ENCODE results near the gene ANKRD62.
"Not testable (repeated sequence)": the region's sequence is repeated elsewhere in the genome, so short reads cannot be mapped to it uniquely, and the experiment has no call there.

Gene ANKRD62

DNA sequence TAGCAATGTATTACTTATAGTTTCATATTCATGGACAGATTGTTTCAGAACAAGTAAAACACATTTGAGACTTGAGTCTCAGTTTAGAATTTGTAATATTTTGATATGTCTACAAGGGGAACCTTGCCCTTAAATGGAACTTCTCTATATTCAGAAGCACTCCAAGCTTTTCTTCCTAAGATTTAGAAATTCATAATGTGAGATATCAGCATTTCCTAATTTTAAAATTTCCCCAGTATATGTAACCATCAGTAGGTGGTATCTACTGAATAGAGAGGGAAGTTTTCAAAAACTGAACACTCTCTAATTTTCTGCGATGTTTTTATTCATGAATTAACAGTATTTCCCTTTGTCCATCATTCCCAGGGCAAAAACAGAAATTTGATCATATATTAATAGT is 7.6 kb downstream of the ANKRD62 start:
- DNase-seq: no peak

DNA sequence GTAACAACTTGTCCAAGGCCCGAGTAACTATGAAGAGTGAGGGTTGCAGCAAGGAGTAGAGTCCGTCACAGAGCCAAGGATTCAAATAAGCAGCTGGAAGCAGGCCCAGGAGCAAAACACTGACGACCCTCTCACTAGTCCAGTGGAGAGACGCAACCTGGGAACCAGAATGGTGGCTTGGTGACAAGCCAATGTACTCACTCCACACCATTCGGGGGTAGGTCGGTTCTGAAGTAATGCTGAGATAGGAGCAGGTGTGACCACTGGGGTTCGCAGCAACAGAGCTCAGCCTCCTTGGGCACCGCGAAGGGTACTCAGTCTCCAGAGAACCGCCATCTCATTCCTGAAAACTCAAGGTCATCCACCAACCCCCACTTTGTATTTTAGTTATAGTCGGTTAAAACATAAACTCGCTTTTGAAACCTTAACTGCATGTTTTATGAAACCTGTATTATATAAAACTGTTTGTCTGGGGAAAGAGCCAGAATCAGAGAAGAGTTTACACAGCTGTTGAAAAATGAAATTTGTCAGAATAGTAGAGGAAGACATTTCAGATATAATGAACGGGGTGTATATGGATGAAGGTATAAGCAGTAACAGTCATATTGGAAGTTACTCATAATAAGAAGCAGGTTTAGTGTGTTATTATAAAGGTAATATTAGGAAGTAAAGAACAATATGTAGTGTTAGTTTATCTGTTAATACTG is 8.6 kb downstream of the ANKRD62 start:
- DNase-seq: no peak

DNA sequence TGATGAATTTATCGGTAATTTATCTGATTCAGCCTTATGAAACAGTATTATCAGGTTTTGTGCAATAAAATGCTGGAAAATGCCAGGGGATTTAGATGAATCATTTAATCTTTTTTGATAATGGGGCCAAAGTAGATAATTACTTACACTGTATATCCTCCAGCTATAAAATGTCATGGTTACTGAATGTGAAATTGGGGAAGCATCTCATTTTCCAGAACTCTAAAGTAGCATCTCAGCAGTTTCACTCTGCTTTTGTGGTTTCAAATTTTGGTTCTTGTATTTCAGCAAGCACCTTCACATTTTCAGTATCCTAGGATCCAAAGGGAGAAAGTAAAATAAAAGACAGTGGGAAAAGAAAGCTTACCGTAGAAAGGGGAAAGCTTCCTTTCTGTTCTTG is 12.8 kb downstream of the ANKRD62 start:
- no peak for DNase-seq

DNA sequence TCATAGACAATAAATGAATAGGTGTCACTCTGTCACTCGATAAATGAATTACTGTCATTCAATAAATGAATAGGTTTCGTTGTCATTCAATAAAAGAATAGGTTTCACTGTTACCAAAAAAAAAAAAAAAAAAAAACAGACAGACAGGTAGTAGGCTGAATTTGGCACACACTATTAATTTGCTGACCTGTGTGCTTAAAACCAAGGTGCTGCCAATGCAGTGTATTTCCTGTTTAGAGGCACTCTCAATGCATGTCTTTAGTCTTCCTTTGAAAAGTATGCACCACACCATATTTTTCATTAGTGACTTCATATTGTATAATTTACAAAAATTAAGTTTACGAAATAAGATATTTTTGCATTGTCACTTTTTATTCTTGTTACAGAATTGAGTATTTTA is 16.2 kb downstream of the ANKRD62 start:
- no peak for DNase-seq

DNA sequence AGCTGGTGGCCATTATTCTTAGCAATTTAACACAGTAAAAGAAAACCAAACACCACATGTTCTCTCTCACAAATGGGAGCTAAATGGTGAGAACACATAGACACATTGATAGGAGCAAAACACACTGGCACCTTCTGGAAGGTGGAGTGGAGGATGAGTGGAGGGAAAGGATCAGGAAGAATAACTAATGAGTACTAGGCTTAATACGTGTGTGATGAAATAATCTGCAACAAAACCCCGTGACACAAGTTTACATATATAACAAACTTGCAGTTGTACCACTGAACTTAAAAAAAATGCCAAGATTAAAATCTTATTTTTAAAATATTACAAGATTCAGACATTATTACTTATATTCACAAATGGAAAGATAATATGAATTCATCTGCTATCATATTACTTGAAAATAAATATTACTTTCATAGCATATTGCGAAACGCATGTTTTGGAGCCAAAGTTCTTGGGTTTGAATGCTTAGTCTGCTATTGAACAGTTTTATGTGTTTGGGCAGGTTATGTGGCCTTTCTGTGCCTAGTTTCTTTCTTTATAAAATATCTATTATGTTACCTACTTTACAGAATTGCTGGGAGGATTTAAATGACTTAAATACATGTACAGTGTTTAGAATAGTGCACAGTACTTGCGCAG is 20.5 kb downstream of the ANKRD62 start:
- DNase-seq: no peak

DNA sequence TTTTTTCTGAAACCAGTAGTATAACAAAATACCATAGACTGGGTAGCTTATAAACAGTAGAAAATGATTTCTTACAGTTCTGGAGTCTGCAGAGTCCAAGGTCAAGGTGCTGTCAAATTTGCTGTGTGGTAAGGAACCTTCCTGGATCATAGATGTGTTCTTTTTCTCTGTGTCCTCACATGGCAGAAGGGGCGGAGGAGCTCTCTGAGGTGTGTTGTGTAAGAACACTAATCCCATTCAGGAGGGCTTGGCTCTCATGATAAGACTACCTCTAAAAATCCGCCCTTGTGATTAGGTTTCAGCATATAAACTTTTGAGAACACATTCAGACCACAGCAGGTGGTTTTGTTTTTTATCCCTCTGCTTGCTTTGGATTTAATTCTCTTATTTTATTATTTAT is 25.7 kb downstream of the ANKRD62 start:
- DNase-seq: no peak

DNA sequence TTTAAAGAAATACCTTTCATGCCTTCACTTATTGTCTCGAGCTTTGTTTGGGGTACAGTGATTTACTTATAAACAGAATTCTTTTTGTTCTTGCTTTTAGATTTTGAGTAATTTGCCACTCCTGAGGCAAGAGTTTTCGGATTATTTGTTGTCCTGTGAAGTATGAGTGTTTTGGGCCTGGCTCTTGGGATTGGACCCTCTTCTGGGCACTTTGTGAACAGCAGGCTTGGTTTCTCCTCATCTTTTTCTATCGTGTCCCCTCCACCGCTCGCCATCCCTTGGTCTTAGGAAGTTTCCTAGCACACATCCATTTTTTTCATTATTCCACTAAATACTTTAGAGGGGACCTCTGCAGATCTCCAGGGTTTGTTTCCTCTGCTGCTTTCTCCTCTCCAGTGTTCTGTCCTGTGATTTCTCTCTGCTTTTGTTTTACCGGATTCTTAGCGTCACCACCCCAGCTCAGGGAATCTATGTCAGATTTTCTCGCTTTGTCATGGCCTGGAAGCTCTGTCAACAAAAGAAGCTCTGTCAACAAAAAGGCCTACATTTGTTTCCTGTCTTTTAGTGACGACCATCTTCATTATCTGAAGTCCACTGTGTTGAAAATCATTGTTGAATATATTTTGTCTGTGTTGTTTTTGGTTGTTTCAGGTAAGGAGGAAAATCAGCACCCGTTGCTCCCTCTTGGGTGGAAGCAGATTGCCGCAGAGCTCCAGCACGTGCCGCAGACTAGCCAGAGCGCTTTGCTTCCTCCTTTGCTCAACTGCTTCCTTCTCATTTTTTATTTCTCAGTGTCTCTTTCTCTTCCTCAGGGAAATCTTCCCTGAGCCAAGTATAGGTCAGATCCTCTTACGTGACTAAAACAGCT is 27.8 kb downstream of the ANKRD62 start:
- DNase-seq: no peak

DNA sequence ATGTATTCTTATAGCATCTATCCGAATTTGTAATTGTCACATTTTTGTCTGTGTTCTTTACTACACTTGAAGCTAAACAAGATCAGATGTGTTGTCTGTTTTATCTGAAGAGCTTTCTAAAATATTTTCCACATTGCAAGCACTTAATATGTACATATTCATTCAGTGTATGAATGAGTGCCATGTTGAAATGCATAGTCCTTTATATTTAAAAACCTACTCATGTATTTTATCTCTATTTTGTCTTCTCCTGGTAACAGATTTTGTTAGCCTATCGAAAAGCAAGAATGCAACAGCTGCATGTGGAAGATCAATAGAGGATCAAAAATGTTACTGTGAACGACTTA is 28.4 kb downstream of the ANKRD62 start:
- not testable (repeated sequence) for DNase-seq

DNA sequence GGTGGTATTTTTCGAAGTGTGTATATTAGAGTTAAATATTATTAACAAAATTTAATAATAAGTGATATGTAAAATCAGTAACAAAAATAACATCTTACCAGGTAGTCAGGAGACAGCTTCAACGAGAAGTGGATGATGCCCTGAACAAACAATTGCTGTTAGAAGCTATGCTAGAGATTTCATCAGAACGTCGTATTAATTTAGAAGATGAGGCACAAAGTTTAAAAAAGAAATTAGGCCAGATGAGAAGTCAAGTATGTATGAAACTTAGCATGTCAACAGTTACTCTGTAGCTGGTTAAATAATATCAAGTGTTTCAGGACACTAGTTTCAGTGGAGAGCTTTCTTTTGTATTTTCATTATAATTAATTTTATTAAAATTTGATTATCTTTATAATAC is 34.0 kb downstream of the ANKRD62 start:
- not testable (repeated sequence) for DNase-seq

DNA sequence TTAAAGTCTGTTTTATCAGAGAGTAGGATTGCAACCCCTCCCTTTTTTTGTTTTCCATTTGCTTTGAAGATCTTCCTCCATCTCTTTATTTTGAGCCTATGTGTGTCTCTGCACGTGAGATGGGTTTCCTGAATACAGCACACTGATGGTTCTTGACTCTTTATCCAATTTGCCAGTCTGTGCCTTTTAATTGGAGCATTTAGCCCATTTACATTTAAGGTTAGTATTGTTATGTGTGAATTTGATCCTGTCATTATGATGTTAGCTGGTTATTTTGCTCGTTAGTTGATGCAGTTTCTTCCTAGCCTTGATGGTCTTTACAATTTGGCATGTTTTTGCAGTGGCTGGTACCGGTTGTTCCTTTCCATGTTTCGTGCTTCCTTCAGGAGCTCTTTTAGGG is 45.2 kb downstream of the ANKRD62 start:
- DNase-seq: not testable (repeated sequence)

DNA sequence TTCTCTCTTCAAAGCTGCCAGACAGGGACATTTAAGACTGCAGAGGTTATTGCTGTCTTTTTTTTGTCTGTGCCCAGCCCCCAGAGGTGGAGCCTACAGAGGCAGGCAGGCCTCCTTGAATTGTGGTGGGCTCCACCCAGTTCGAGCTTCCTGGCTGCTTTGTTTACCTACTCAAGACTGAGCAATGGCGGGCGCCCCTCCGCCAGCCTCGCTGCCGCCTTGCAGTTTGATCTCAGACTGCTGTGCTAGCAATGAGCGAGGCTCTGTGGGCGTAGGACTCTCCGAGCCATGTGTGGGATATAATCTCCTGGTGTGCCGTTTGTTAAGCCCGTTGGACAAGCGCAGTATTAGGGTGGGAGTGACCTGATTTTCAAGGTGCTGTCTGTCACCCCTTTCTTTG is 47.2 kb downstream of the ANKRD62 start:
- DNase-seq: not testable (repeated sequence)

DNA sequence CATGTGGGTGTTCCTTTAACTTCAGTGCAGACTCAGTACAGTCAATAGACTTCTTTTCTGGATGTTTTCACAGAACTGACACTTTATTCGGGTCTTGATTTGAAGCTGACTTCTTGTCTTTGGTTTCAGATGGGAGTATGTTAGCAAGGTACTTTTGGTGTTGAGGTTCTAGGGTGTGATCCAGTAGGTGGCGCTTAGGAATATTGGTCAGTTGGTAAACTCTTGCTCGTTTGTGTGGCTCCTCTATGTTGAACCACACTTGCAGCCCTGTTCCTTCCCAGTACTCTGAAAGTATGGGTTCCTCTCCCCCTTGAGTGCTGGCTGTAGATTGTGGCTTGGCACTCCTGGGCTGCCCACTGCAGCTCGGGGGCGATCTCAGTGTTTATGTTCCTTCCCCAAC is 48.1 kb downstream of the ANKRD62 start:
- not testable (repeated sequence) for DNase-seq

DNA sequence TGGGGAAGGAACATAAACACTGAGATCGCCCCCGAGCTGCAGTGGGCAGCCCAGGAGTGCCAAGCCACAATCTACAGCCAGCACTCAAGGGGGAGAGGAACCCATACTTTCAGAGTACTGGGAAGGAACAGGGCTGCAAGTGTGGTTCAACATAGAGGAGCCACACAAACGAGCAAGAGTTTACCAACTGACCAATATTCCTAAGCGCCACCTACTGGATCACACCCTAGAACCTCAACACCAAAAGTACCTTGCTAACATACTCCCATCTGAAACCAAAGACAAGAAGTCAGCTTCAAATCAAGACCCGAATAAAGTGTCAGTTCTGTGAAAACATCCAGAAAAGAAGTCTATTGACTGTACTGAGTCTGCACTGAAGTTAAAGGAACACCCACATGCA is 55.8 kb downstream of the ANKRD62 start:
- DNase-seq: not testable (repeated sequence)

DNA sequence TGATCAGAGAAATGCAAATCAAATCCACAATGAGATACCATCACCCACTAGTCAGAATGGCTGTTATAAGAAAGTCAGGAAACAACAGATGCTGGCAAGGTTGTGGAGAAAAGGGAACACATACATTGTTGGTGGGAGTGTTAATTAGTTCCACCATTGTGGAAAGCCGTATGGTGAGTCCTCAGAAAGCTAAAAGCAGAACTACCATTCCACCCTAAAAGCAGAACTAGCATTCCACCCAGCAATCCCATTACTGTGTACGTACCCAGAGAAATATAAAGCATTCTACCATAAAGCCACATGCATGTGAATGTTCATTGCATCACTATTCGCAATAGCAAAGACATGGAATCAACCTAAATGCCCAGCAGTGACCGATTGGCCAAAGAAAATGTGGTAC is 60.7 kb downstream of the ANKRD62 start:
- DNase-seq: no peak

DNA sequence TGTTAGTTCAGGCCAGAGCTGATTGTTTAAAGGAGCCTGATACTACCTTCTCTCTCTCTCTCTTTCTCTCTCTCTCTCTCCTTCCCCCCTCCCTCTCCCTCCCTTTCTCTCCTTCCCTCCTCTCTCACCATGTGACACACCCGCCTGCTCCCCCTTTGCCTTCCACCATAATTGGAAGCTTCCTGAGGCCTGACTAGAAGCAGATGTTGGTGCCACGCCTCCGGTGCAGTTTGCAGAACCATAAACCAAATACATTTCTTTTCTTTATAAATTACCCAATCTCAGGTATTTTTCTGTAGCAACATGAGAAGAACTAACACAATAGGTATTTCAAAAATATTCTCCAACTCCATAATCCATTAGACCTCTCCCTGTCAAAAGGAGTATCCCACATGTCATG is 62.4 kb downstream of the ANKRD62 start:
- no peak for DNase-seq

DNA sequence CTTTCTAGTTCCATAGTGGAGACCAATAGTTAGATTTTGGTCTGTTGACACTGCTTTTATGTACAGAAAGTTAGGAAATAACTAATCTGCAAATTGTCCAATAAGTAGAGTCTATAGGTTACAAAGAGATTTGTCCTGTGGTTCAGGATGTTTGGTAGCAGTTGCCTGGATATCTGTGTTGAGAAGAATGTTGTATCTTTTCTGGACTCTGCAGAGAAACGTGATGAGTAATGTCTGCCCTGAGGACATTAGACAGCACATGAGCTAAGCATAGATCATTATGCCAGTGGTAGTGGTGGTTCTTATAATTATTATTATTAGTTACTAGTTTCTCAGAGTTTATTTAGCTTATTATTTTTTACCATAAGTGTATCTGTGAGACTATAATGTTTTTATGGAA is 65.8 kb downstream of the ANKRD62 start:
- no peak for DNase-seq

DNA sequence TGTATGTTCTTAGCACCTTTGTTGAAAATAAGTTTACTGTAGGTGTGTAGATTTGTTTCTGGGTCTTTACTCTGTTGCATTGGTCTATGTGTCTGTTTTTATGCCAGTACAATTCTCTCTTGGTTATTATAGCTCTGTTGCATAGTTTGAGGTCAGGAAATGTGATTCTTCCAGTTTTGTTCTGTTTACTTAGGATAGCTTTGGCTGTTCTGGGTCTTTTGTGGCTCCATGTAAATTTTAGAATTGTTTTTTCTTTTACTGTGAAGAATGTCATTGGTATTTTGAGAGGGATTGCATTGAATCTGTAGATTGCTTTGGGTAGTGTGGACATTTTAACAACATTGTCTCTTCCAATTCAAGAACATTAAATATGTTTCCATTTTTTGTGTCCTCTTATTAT is 69.1 kb downstream of the ANKRD62 start:
- no peak for DNase-seq

DNA sequence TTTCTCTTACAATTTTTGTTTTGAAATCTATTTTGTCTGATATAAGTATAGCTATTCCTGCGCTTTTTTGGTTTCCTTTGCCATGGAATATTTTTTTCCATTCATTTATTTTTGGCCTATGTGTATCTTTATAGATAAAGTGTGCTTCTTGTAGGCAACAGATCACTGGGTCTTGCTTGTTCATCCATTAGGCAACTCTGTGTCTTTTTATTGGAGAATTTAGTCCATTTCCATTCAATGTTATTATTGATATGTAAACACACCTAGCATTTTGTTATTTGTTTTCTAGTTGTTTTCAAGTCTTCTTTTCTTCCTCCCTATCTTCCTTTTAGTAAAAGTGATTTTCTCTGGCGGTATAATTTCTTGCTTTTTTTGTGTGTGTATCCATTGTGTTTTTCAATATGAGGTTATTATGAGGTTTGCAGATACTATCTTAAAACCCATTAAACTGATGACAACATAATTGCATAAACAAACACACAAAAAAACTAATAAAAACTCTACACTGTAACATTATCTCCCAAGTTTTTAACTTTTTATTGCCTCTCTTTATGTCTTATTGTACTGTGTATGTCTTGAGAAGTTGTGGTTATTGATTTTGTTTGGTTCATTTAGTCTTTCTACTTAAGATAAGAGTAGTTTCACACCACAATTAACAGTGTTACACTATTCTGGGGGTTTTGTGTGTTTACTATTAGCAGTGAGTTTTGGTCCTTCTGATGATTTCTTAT is 71.6 kb downstream of the ANKRD62 start:
- no peak for DNase-seq
